ENCODE results near the gene HOXA11.

GRCh38 chr7:27223941-27224575 lies 39.0 kb upstream of the HOXA11 start:
- TF ChIP-seq POLR2A (IDR thresholded peaks at IDR 0.05; ENCODE audit: extremely low read depth, insufficient read length) = no peak
- no peak for TF ChIP-seq CTCF (IDR thresholded peaks at IDR 0.05; ENCODE audit: low read depth, low read length)
